GM12878 (cell line): ENCODE data around the gene MAPK9. TPM values are rescaled to one million over a fixed set of nuclear protein-coding genes. Genes with fewer than 3 reads are reported as not detected.

ENCODE experiments used
- ATAC-seq: fragments of 200-7000 bp; cut with Tn5 transposase; 3 replicates; pipeline ENCODE4 v1.9.1; 2020; ENCODE audit warnings: mild to moderate bottlenecking, moderate library complexity
- BruUV-seq: library from RNA; stranded (reverse); fragments of 400-500 nt; replicated peaks from 2 replicates; lab custom pipeline; 2021; lab: Mats Ljungman, UMichigan
- CTCF ChIA-PET: fragments of 300-600 bp; sonication (Branson Sonifier 250); formaldehyde crosslinking; extraction: SDS; loops from one replicate; lab custom pipeline; 2021; ENCODE audit warnings: inconsistent platforms; lab: Yijun Ruan, JAX
- POLR2A ChIA-PET: fragments of 350-600 bp; formaldehyde crosslinking; extraction: SDS; loops from one replicate; lab custom pipeline; 2021; ENCODE audit warnings: inconsistent platforms; lab: Charles Lee
- RAD21 ChIA-PET: fragments of 300-600 bp; sonication (Branson Sonifier 250); formaldehyde crosslinking; loops from one replicate; lab custom pipeline; 2023; ENCODE audit warnings: antibody characterized with exemption; ENCODE audit not compliant: unreplicated experiment; lab: Charles Lee
- SMC1A ChIA-PET: fragments of 300-600 bp; sonication (Branson Sonifier 250); formaldehyde crosslinking; loops from one replicate; lab custom pipeline; 2023; ENCODE audit not compliant: unreplicated experiment, uncharacterized antibody; lab: Charles Lee
- DNase-seq: peaks from one replicate; pipeline ENCODE4 v3.0.0-alpha.2; 2011; ENCODE audit warnings: low read depth, low spot score
- FAIRE-seq: peaks from 3 replicates; lab custom pipeline; 2011; peaks lifted over from hg19 to GRCh38; lab: Jason Lieb, UNC
- H2AFZ ChIP-seq: 2 replicates; pipeline ENCODE4 v1.6.0; 2011; ENCODE audit warnings: low read depth, low read length, control low read depth; ENCODE audit not compliant: control insufficient read depth
- H3K27ac ChIP-seq: 2 replicates; pipeline ENCODE4 v1.5.1; 2011; ENCODE audit warnings: control low read depth; ENCODE audit not compliant: control insufficient read depth, insufficient read depth
- H3K27me3 ChIP-seq, 2 experiments: replicated peaks in 1 of 2; 2 replicates each; pipeline versions ENCODE4 v1.6.0 to v1.6.1; 2011; ENCODE audit warnings: low read length in 1 of 2; ENCODE audit not compliant: control insufficient read depth in 2 of 2, insufficient read depth in 2 of 2
- H3K36me3 ChIP-seq, 2 experiments: 2 replicates each; pipeline ENCODE4 v1.5.1; 2011; ENCODE audit warnings: low read length in 1 of 2; ENCODE audit not compliant: control insufficient read depth in 2 of 2, insufficient read depth in 2 of 2
- H3K4me1 ChIP-seq: 2 replicates; pipeline ENCODE4 v1.6.1; 2011; ENCODE audit warnings: mild to moderate bottlenecking, low read length, moderate library complexity, mixed read lengths; ENCODE audit not compliant: control insufficient read depth, insufficient read depth
- H3K4me2 ChIP-seq: 2 replicates; pipeline ENCODE4 v1.6.0; 2011; ENCODE audit warnings: control low read depth; ENCODE audit not compliant: control insufficient read depth, insufficient read depth
- H3K4me3 ChIP-seq: fragments of 200-600 bp; sonication (generic); 2 replicates; pipeline ENCODE4 v1.5.1; 2016
- H3K79me2 ChIP-seq: 2 replicates; pipeline ENCODE4 v1.6.0; 2011; ENCODE audit warnings: low read length; ENCODE audit not compliant: control insufficient read depth, insufficient read depth
- H3K9ac ChIP-seq: 2 replicates; pipeline ENCODE4 v1.8.0; 2011; ENCODE audit warnings: low read length, control low read depth, mixed read lengths; ENCODE audit not compliant: control insufficient read depth, insufficient read depth
- H3K9me3 ChIP-seq: replicated peaks from 3 replicates; pipeline ENCODE4 v1.5.1; 2011; ENCODE audit warnings: mild to moderate bottlenecking, low read length; ENCODE audit not compliant: control insufficient read depth, insufficient read depth
- H4K20me1 ChIP-seq: 2 replicates; pipeline ENCODE4 v1.6.0; 2011; ENCODE audit not compliant: control insufficient read depth, insufficient read depth
- BMI1 ChIP-seq: fragments of 450-650 bp; IDR thresholded peaks from 2 replicates; pipeline ENCODE4 v1.6.1; 2016; ENCODE audit warnings: mild to moderate bottlenecking, moderate library complexity, borderline replicate concordance
- BRCA1 ChIP-seq: IDR thresholded peaks from 2 replicates; pipeline ENCODE4 v1.6.1; 2011; ENCODE audit warnings: low read depth, low read length, improper control_type of control experiment
- GATAD2B ChIP-seq: fragments of 450-650 bp; conservative IDR thresholded peaks from 2 replicates; pipeline ENCODE4 v1.6.1; 2017; ENCODE audit warnings: low read depth, mild to moderate bottlenecking, moderate library complexity
- MTA2 ChIP-seq: fragments of 450-650 bp; IDR thresholded peaks from 2 replicates; pipeline ENCODE4 v1.6.1; 2016; ENCODE audit warnings: low read depth, mild to moderate bottlenecking, moderate library complexity
- STAT1 ChIP-seq: fragments of 450-650 bp; conservative IDR thresholded peaks from 2 replicates; pipeline ENCODE4 v1.6.1; 2014; ENCODE audit warnings: antibody characterized with exemption, mild to moderate bottlenecking
- SUPT20H ChIP-seq: IDR thresholded peaks from 2 replicates; pipeline ENCODE4 v1.6.1; 2011; ENCODE audit warnings: low read depth, mild to moderate bottlenecking, low read length, moderate library complexity, borderline replicate concordance; ENCODE audit not compliant: control insufficient read depth
- WGBS: methylation state at CpG from one replicate; pipeline ENCODE4 v1.1.6; 2016; ENCODE audit warnings: low lambda C conversion rate; ENCODE audit not compliant: insufficient replicate concordance, insufficient coverage; ENCODE audit errors: missing lambda C conversion rate; 5-methylcytosine and 5-hydroxymethylcytosine counted together
- in situ Hi-C: fragments of 300-500 bp; cut with MboI; formaldehyde crosslinking; loops from 9 replicates; pipeline ENCODE4 v1.14.3; 2018; ENCODE audit warnings: mixed read lengths
- intact Hi-C: fragments of 100-400 bp; cut with micrococcal nuclease; formaldehyde crosslinking; loops from one replicate; pipeline ENCODE4 v1.14.2; 2022; ENCODE audit not compliant: unreplicated experiment
- polyA plus RNA-seq, 11 experiments: library from polyadenylated mRNA; depleted of rRNA in 4 of 11; unstranded in 6 of 11; stranded (reverse) in 5 of 11; fragments of >200 nt; fragmentation: Nextera tagmentation in 4 of 11; fragmentation: Illumina TruSeq in 1 of 11; extraction: Ambion mirVana in 4 of 11; extraction: Trizol in 1 of 11; gene quantifications; 1 replicate in 1 of 11; 2 replicates in 10 of 11; pipeline versions ENCODE4 v1.2.1 to v1.2.3, GENCODE V29; 2011 to 2016; ENCODE audit warnings: inconsistent platforms in 2 of 11, missing spikeins in 2 of 11, low read depth in 1 of 11
- total RNA-seq, 4 experiments: library from RNA; depleted of rRNA in 3 of 4; stranded (reverse); fragments of >200 nt in 3 of 4; fragmentation: Illumina TruSeq in 1 of 4; extraction: Trizol in 1 of 4; gene quantifications; 2 replicates each; pipeline versions ENCODE4 v1.2.1 to v1.2.3, GENCODE V29; 2013 to 2021
- TF ChIP-seq, protein P1 (sequence below): fragments of 450-650 bp; IDR thresholded peaks from 2 replicates; pipeline ENCODE4 v1.6.1; 2017; ENCODE audit warnings: mild to moderate bottlenecking, moderate library complexity
- TF ChIP-seq, protein P2 (sequence below): fragments of 450-650 bp; IDR thresholded peaks from 2 replicates; pipeline ENCODE4 v1.6.1; 2017; ENCODE audit warnings: mild to moderate bottlenecking, low read depth, inconsistent platforms; ENCODE audit not compliant: poor library complexity, severe bottlenecking
- TF ChIP-seq, protein P3 (sequence below): IDR thresholded peaks from 2 replicates; pipeline ENCODE4 v1.6.1; 2011; ENCODE audit warnings: low read depth, low read length, improper control_type of control experiment, borderline replicate concordance

The MAPK9 gene
- total and polyA plus RNA-seq, 10 of the 15 experiments (the other 5 are each of a cell fraction or from before 2014, with no cell fraction given): 2.1 to 52.9 (median 21.7) TPM

DNA sequence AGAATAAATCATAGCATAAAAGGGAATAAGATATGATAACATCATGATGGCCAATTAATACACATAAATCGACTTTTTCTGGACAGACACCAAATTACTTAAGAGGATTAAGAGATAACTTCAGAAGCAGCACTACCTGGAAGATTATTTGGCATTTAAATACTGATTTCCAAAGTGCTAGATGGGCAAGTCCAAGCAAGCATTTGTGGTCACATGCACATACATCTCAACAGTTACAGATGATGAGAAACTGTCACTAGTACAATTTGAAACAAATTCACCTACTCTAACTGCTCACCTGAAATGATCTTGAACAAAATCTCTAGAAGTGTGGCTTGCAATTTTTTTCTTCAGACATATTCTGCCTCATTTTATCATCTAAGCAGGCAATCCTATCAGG, 56.0 kb downstream of the MAPK9 start (continued):
- TF ChIP-seq, protein P1, sequence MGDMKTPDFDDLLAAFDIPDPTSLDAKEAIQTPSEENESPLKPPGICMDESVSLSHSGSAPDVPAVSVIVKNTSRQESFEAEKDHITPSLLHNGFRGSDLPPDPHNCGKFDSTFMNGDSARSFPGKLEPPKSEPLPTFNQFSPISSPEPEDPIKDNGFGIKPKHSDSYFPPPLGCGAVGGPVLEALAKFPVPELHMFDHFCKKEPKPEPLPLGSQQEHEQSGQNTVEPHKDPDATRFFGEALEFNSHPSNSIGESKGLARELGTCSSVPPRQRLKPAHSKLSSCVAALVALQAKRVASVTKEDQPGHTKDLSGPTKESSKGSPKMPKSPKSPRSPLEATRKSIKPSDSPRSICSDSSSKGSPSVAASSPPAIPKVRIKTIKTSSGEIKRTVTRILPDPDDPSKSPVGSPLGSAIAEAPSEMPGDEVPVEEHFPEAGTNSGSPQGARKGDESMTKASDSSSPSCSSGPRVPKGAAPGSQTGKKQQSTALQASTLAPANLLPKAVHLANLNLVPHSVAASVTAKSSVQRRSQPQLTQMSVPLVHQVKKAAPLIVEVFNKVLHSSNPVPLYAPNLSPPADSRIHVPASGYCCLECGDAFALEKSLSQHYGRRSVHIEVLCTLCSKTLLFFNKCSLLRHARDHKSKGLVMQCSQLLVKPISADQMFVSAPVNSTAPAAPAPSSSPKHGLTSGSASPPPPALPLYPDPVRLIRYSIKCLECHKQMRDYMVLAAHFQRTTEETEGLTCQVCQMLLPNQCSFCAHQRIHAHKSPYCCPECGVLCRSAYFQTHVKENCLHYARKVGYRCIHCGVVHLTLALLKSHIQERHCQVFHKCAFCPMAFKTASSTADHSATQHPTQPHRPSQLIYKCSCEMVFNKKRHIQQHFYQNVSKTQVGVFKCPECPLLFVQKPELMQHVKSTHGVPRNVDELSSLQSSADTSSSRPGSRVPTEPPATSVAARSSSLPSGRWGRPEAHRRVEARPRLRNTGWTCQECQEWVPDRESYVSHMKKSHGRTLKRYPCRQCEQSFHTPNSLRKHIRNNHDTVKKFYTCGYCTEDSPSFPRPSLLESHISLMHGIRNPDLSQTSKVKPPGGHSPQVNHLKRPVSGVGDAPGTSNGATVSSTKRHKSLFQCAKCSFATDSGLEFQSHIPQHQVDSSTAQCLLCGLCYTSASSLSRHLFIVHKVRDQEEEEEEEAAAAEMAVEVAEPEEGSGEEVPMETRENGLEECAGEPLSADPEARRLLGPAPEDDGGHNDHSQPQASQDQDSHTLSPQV: no peak
- TF ChIP-seq BRCA1: no peak

DNA sequence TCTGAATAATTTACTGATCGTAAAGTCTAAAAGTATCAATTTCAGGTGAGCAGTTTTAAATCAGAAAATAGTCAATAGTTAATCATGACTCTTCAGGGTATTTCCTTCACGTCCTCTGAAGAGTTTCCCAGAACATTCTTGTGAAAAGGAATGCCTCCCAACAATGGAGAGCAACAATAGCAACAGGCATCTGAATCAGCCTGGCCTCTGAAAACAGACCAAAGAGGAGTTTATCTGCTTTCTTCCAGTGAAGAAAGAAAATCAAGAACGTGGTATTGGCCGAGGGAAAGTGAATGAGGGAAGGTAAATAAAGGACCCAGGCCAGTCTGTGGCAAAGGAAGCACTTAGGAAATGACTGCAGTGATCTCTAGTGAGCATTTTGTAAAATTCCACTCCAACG, 56.8 kb downstream of the MAPK9 start:
- no peak overlapping the region for H3K27ac ChIP-seq
- POLR2A ChIA-PET: no interaction called here
- no peaks in the 10 kb centered on the region for H4K20me1 ChIP-seq
- CTCF ChIA-PET: interaction anchor here (0.5 kb wide), 1 partner anchor 182 kb away, joined by 3 read pairs; no protein-coding TSS in a partner anchor
- ATAC-seq (no peak), FAIRE-seq (no peak), DNase-seq (no peak)
- no peak overlapping the region for H3K4me3 ChIP-seq
- TF ChIP-seq GATAD2B: no peak
- TF ChIP-seq, protein P2, sequence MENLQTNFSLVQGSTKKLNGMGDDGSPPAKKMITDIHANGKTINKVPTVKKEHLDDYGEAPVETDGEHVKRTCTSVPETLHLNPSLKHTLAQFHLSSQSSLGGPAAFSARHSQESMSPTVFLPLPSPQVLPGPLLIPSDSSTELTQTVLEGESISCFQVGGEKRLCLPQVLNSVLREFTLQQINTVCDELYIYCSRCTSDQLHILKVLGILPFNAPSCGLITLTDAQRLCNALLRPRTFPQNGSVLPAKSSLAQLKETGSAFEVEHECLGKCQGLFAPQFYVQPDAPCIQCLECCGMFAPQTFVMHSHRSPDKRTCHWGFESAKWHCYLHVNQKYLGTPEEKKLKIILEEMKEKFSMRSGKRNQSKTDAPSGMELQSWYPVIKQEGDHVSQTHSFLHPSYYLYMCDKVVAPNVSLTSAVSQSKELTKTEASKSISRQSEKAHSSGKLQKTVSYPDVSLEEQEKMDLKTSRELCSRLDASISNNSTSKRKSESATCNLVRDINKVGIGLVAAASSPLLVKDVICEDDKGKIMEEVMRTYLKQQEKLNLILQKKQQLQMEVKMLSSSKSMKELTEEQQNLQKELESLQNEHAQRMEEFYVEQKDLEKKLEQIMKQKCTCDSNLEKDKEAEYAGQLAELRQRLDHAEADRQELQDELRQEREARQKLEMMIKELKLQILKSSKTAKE: no peak
- no peak for TF ChIP-seq MTA2
- TF ChIP-seq SUPT20H: no peak
- TF ChIP-seq STAT1: no peak
- no peak for TF ChIP-seq BMI1
- TF ChIP-seq, protein P3, sequence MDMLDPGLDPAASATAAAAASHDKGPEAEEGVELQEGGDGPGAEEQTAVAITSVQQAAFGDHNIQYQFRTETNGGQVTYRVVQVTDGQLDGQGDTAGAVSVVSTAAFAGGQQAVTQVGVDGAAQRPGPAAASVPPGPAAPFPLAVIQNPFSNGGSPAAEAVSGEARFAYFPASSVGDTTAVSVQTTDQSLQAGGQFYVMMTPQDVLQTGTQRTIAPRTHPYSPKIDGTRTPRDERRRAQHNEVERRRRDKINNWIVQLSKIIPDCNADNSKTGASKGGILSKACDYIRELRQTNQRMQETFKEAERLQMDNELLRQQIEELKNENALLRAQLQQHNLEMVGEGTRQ: no peak
- 80% methylated on average over 5 of the region's 5 CpGs for WGBS
- H2AFZ ChIP-seq: no peak overlapping the region
- no peak overlapping the region for H3K9ac ChIP-seq
- in situ Hi-C loops (no loop called here), intact Hi-C loops (no loop called here)
- no TSS peak for BruUV-seq
- no peaks in the 10 kb centered on the region; the same call in 2 of the 3 replicates for H3K9me3 ChIP-seq
- no peaks in the 10 kb centered on the region for H3K79me2 ChIP-seq
- peaks cover 3 to 15% of the 10 kb centered on the region in 2 experiments; a peak in 3 of 4 replicates for H3K36me3 ChIP-seq
- H3K27me3 ChIP-seq: no peaks in the 10 kb centered on the region
- SMC1A ChIA-PET: no interaction called here
- RAD21 ChIA-PET: no interaction called here
- H3K4me1 ChIP-seq: no peaks in the 10 kb centered on the region
- H3K4me2 ChIP-seq: no peak overlapping the region
